Loucy (cell line): ENCODE results near the gene CR1.

Experiments
- CTCF ChIP-seq: fragments of 200-600 bp; sonication (generic); conservative IDR thresholded peaks from 2 replicates; pipeline ENCODE4 v1.5.1; 2014; ENCODE audit warnings: mild to moderate bottlenecking, antibody characterized with exemption, low read length
- EZH2phosphoT487 ChIP-seq: fragments of 200-600 bp; IDR thresholded peaks from 2 replicates; pipeline ENCODE4 v1.6.1; 2018; ENCODE audit warnings: antibody characterized with exemption, mild to moderate bottlenecking, moderate library complexity, borderline replicate concordance

DNA sequence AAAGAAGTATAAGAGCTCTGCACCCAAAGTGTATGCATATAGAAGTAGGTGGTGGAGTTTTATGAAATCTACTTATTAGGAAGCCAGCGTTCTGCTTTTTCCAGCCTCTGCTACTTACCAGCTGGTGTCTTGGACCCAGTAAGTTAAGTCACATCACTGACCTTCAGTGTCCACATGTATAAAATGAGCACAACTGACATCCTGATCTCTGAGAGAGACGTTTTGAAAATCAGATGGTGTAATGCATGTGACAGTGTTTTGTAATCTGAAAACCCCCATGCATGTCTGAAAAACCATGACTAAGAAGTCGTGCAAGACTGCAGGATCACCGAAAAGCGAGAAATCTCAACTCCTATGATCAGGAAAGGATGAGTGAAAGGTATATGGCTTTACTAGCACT lies 2.0 kb downstream of the CR1 start:
- no peak for TF ChIP-seq CTCF
- no peak for TF ChIP-seq EZH2phosphoT487
